SK-N-SH (cell line): ENCODE measurements around the gene RAB27B. TPM values are rescaled to one million over a fixed set of nuclear protein-coding genes. Genes with fewer than 3 reads are reported as not detected.

Experiments
- CTCF ChIA-PET: fragments of 300-600, 350-600 bp; formaldehyde crosslinking; extraction: SDS; loops from one replicate; lab custom pipeline; 2021; lab: Yijun Ruan, JAX
- POLR2A ChIA-PET: fragments of 350-600 bp; sonication (Branson Sonifier 250); formaldehyde crosslinking; extraction: SDS; loops from one replicate; lab custom pipeline; 2020; ENCODE audit warnings: antibody characterized with exemption, inconsistent platforms; lab: Yijun Ruan, JAX
- DNase-seq: peaks from one replicate; pipeline ENCODE4 v3.0.0; 2012
- H2AFZ ChIP-seq: fragments of 200-600 bp; sonication (generic); 2 replicates; pipeline ENCODE4 v1.8.1; 2016; ENCODE audit warnings: antibody characterized with exemption, mild to moderate bottlenecking, low read depth
- H3F3A ChIP-seq: fragments of 200-600 bp; sonication (generic); replicated peaks from 2 replicates; pipeline ENCODE3; 2016; ENCODE audit warnings: antibody characterized with exemption, mild to moderate bottlenecking; ENCODE audit not compliant: insufficient read depth
- H3K27ac ChIP-seq, 2 experiments: fragments of 200-500 bp in 1 of 2; fragments of 200-600 bp in 1 of 2; sonication (Bioruptor generic) in 1 of 2; sonication (generic), shearing (Covaris generic) in 1 of 2; 2 replicates each; pipeline versions ENCODE4 v1.5.1 to v1.6.1; 2014 to 2016; ENCODE audit warnings: low read depth in 2 of 2, inconsistent platforms in 1 of 2, low read length in 1 of 2, mild to moderate bottlenecking in 1 of 2, mixed read lengths in 1 of 2
- H3K27me3 ChIP-seq: fragments of 200-600 bp; sonication (generic), shearing (Covaris generic); 2 replicates; pipeline ENCODE4 v1.6.1; 2016; ENCODE audit warnings: mixed run types; ENCODE audit not compliant: insufficient read depth
- H3K36me3 ChIP-seq, 2 experiments: fragments of 200-500 bp in 1 of 2; fragments of 200-600 bp in 1 of 2; sonication (Bioruptor generic) in 1 of 2; sonication (generic) in 1 of 2; replicated peaks in 1 of 2; 2 replicates each; pipeline versions ENCODE3 to v1.5.1; 2014 to 2016; ENCODE audit warnings: low read length in 1 of 2, mild to moderate bottlenecking in 1 of 2; ENCODE audit not compliant: insufficient read depth in 2 of 2, control insufficient read depth in 1 of 2
- H3K4me1 ChIP-seq, 2 experiments: fragments of 200-500 bp in 1 of 2; fragments of 200-600 bp in 1 of 2; sonication (Bioruptor generic) in 1 of 2; sonication (generic), shearing (Covaris generic) in 1 of 2; 2 replicates each; pipeline versions ENCODE4 v1.5.1 to v1.6.1; 2014 to 2016; ENCODE audit warnings: low read depth in 1 of 2, low read length in 1 of 2, mixed run types in 1 of 2; ENCODE audit not compliant: insufficient read depth in 2 of 2, control insufficient read depth in 1 of 2
- H3K4me2 ChIP-seq: fragments of 200-600 bp; sonication (generic), shearing (Covaris generic); 2 replicates; pipeline ENCODE4 v1.6.1; 2017; ENCODE audit warnings: mixed run types
- H3K4me3 ChIP-seq, 2 experiments: fragments of 200-500 bp in 1 of 2; fragments of 200-600 bp in 1 of 2; sonication (Bioruptor generic) in 1 of 2; sonication (generic), shearing (Covaris generic) in 1 of 2; 2 replicates each; pipeline versions ENCODE4 v1.5.1 to v1.8.1; 2014 to 2016; ENCODE audit warnings: low read depth in 2 of 2, inconsistent platforms in 1 of 2, low read length in 1 of 2, mild to moderate bottlenecking in 1 of 2, mixed read lengths in 1 of 2, moderate library complexity in 1 of 2
- H3K79me2 ChIP-seq: fragments of 200-600 bp; sonication (generic); 2 replicates; pipeline ENCODE4 v1.8.1; 2017; ENCODE audit warnings: mild to moderate bottlenecking; ENCODE audit not compliant: insufficient read depth
- H3K9ac ChIP-seq: fragments of 200-600 bp; sonication (generic); 2 replicates; pipeline ENCODE4 v1.6.1; 2017; ENCODE audit warnings: mixed run types
- H3K9me2 ChIP-seq: fragments of 200-600 bp; sonication (generic); 2 replicates; pipeline ENCODE4 v1.6.1; 2017; ENCODE audit warnings: mixed run types
- H3K9me3 ChIP-seq: fragments of 200-600 bp; sonication (generic); 2 replicates; pipeline ENCODE4 v1.6.1; 2017; ENCODE audit warnings: mixed run types, mild to moderate bottlenecking, moderate library complexity
- H4K20me1 ChIP-seq: fragments of 200-600 bp; sonication (generic); 2 replicates; pipeline ENCODE4 v1.6.1; 2017; ENCODE audit warnings: mild to moderate bottlenecking, mixed run types; ENCODE audit not compliant: insufficient read depth
- ELF1 ChIP-seq: IDR thresholded peaks from 2 replicates; pipeline ENCODE4 v1.4.0; 2012
- EZH2phosphoT487 ChIP-seq: fragments of 200-600 bp; sonication (generic); IDR thresholded peaks from 2 replicates; pipeline ENCODE4 v1.6.1; 2017; ENCODE audit warnings: low read depth, mixed run types, mild to moderate bottlenecking, antibody characterized with exemption, moderate library complexity, borderline replicate concordance
- FOSL2 ChIP-seq: IDR thresholded peaks from 2 replicates; pipeline ENCODE4 v1.4.0; 2012; ENCODE audit warnings: low read depth, mild to moderate bottlenecking, moderate library complexity, borderline replicate concordance
- FOXM1 ChIP-seq: IDR thresholded peaks from 2 replicates; pipeline ENCODE4 v1.4.0; 2012; ENCODE audit warnings: low read depth, mild to moderate bottlenecking
- IRF3 ChIP-seq: fragments of 150-350 bp; IDR thresholded peaks from 2 replicates; pipeline ENCODE4 v1.6.1; 2016; ENCODE audit warnings: mild to moderate bottlenecking, low read depth, low read length
- MEF2A ChIP-seq: IDR thresholded peaks from 2 replicates; pipeline ENCODE4 v1.4.0; 2012; ENCODE audit warnings: low read depth, borderline replicate concordance
- RCOR1 ChIP-seq: fragments of 150-350 bp; IDR thresholded peaks from 2 replicates; pipeline ENCODE4 v1.6.1; 2017; ENCODE audit warnings: antibody characterized with exemption, low read length
- SMC3 ChIP-seq: IDR thresholded peaks from 2 replicates; pipeline ENCODE4 v1.6.1; 2012; ENCODE audit warnings: low read depth, low read length, improper control_type of control experiment
- TAF1 ChIP-seq: IDR thresholded peaks from 2 replicates; pipeline ENCODE4 v1.6.1; 2012; ENCODE audit warnings: low read depth, mild to moderate bottlenecking, low read length, moderate library complexity, borderline replicate concordance
- TCF12 ChIP-seq: IDR thresholded peaks from 2 replicates; pipeline ENCODE4 v1.4.0; 2012
- TEAD4 ChIP-seq: IDR thresholded peaks from 2 replicates; pipeline ENCODE4 v1.4.0; 2012; ENCODE audit warnings: mild to moderate bottlenecking, borderline replicate concordance; ENCODE audit not compliant: insufficient read depth
- ZBTB33 ChIP-seq: IDR thresholded peaks from 2 replicates; pipeline ENCODE4 v1.4.0; 2012; ENCODE audit warnings: low read depth, borderline replicate concordance
- WGBS: methylation state at CpG from one replicate; pipeline ENCODE4 v1.1.6; 2017; ENCODE audit warnings: low lambda C conversion rate; 5-methylcytosine and 5-hydroxymethylcytosine counted together
- polyA plus RNA-seq, 3 experiments: library from polyadenylated mRNA; depleted of rRNA; stranded (reverse); fragments of >200 nt; gene quantifications; 2 replicates each; pipeline ENCODE4 v1.2.3, GENCODE V29; 2012

RAB27B gene
- polyA plus RNA-seq, 1 of the 3 experiments (the other 2 are of a cell fraction) = 0.56 TPM

- 100% methylated on average over 8 of the region's 12 CpGs for WGBS
- CTCF ChIA-PET = no interaction called here
- Histone ChIP-seq H3K4me2 (no peak overlapping the region), H3K27me3 (no peaks in the 10 kb centered on the region), H3K9ac (no peak overlapping the region), H3K9me3 (no peaks in the 10 kb centered on the region), H3K27ac (no peak overlapping the region), H3K9me2 (no peaks in the 10 kb centered on the region), H3K4me3 (no peak overlapping the region), H2AFZ (no peak overlapping the region), H3F3A (peaks cover 4% of the 10 kb centered on the region), H3K36me3 (no peaks in the 10 kb centered on the region), H3K4me1 (peaks cover 7 to 10% of the 10 kb centered on the region in 2 experiments; a peak in 3 of 4 replicates), H4K20me1 (no peaks in the 10 kb centered on the region), H3K79me2 (no peaks in the 10 kb centered on the region)
- DNase-seq = no peak
- TF ChIP-seq TCF12 (no peak), SMC3 (no peak), TAF1 (no peak), FOXM1 (no peak), TEAD4 (no peak), ZBTB33 (no peak)
- POLR2A ChIA-PET = no interaction called here
Observed at GRCh38 chr18:54791657-54792056, 36.6 kb upstream of the RAB27B start.

- CTCF ChIA-PET = no interaction called here
- Histone ChIP-seq H4K20me1 (no peaks in the 10 kb centered on the region), H3K4me1 (peaks cover 5 to 10% of the 10 kb centered on the region in 2 experiments; a peak in 3 of 4 replicates), H3K9me2 (no peaks in the 10 kb centered on the region), H3K9ac (no peak overlapping the region), H3K27ac (no peak overlapping the region), H3K4me2 (no peak overlapping the region), H3K4me3 (no peak overlapping the region), H2AFZ (no peak overlapping the region), H3K79me2 (no peaks in the 10 kb centered on the region), H3K27me3 (no peaks in the 10 kb centered on the region), H3K36me3 (no peaks in the 10 kb centered on the region), H3F3A (peaks cover 2% of the 10 kb centered on the region), H3K9me3 (no peaks in the 10 kb centered on the region)
- 93% methylated on average over 9 of the region's 9 CpGs for WGBS
- POLR2A ChIA-PET = no interaction called here
- no peak for DNase-seq
- TF ChIP-seq FOSL2 = no peak
- no peak for TF ChIP-seq EZH2phosphoT487
- TF ChIP-seq MEF2A = no peak
- no peak for TF ChIP-seq TEAD4
- no peak for TF ChIP-seq IRF3
- no peak for TF ChIP-seq RCOR1
- TF ChIP-seq SMC3 = no peak
- no peak for TF ChIP-seq TAF1
- TF ChIP-seq ELF1 = no peak
Observed at GRCh38 chr18:54792079-54792478, 36.2 kb upstream of the RAB27B start.
